ENCODE data around the gene KISS1R. TPM values are rescaled to one million over a fixed set of nuclear protein-coding genes. Genes with fewer than 3 reads are reported as not detected.

KISS1R gene
- total RNA-seq, 1 donor from 2014 or later: 1.7 TPM

DNA sequence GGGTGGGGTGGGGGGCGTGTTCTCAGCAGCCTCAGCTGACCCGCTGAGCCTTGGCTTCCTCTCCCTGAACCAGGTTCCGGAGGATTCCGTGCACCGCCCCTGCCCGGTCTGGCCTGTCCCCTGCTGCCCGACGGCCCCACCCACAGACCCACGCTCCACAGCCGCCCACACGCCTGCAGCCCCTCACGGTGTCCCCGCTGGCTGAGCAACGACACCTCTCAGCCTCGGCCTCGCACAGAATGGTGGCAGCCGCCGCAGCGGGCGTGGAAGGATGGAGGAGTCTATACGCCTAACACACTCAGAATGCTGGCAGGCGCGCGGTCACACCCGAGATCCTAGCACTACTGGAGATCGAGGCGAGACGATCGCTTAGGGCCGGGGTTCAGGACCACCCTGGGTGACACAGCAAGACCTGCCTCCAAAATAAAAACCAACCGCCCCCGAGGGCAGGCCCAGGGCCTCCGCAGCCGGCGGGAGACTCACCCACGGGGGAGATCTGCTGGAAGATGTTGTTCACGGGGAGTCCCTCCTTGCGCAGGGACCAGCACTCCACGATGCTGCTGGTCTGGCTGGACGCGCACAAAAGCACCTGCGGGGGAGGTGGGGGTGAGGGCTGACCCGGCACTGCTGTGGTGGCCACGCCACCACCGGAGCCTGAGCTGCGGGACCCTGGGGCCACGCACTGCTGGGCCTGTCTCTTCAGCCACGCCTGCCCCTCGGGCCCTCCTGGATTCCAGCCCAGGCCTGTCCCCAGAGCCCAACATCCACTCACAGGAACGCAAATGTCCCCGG, 32.5 kb upstream of the KISS1R start:
- Mint-ChIP-seq H3K27ac (ENCODE audit: unreplicated experiment) (no peak overlapping the region), H3K27me3 (ENCODE audit: unreplicated experiment) (no peaks in the 10 kb centered on the region), H3K4me1 (ENCODE audit: unreplicated experiment) (no peaks in the 10 kb centered on the region), H3K4me3 (ENCODE audit: unreplicated experiment) (no peak overlapping the region), H3K9me3 (ENCODE audit: unreplicated experiment) (no peaks in the 10 kb centered on the region), H3K36me3 (ENCODE audit: unreplicated experiment) (peaks cover 20% of the 10 kb centered on the region)
- no peak for TF ChIP-seq CTCF (IDR thresholded peaks at IDR 0.05)
- DNase-seq (ENCODE audit: extremely low spot score, unreplicated experiment): no peak

GRCh38 chr19:885536-886224, 31.5 kb upstream of the KISS1R start:
- H3K36me3 Mint-ChIP-seq (ENCODE audit: unreplicated experiment): peaks cover 20% of the 10 kb centered on the region
- H3K9me3 Mint-ChIP-seq (ENCODE audit: unreplicated experiment): no peaks in the 10 kb centered on the region

GRCh38 chr19:887072-887471, 30.1 kb upstream of the KISS1R start:
- no peak for DNase-seq (ENCODE audit: extremely low spot score, unreplicated experiment)
- Mint-ChIP-seq H3K4me1 (ENCODE audit: unreplicated experiment) (peaks cover 7% of the 10 kb centered on the region), H3K9me3 (ENCODE audit: unreplicated experiment) (no peaks in the 10 kb centered on the region), H3K36me3 (ENCODE audit: unreplicated experiment) (peaks cover 10% of the 10 kb centered on the region), H3K27me3 (ENCODE audit: unreplicated experiment) (no peaks in the 10 kb centered on the region), H3K27ac (ENCODE audit: unreplicated experiment) (no peak overlapping the region), H3K4me3 (ENCODE audit: unreplicated experiment) (no peak overlapping the region)
- no peak for TF ChIP-seq CTCF (IDR thresholded peaks at IDR 0.05)

More at GRCh38 chr19:885536-886224, 31.5 kb upstream of the KISS1R start:
- no peak overlapping the region for H3K27ac Mint-ChIP-seq (ENCODE audit: unreplicated experiment)
- no peaks in the 10 kb centered on the region for H3K4me1 Mint-ChIP-seq (ENCODE audit: unreplicated experiment)
- TF ChIP-seq CTCF (IDR thresholded peaks at IDR 0.05): no peak
- DNase-seq (ENCODE audit: extremely low spot score, unreplicated experiment): no peak
- no peaks in the 10 kb centered on the region for H3K27me3 Mint-ChIP-seq (ENCODE audit: unreplicated experiment)
- H3K4me3 Mint-ChIP-seq (ENCODE audit: unreplicated experiment): no peak overlapping the region

- no peak for TF ChIP-seq CTCF (IDR thresholded peaks at IDR 0.05)
- no peak overlapping the region for H3K4me3 Mint-ChIP-seq (ENCODE audit: unreplicated experiment)
- H3K27ac Mint-ChIP-seq (ENCODE audit: unreplicated experiment): no peak overlapping the region
- H3K9me3 Mint-ChIP-seq (ENCODE audit: unreplicated experiment): no peaks in the 10 kb centered on the region
- peaks cover 7% of the 10 kb centered on the region for H3K36me3 Mint-ChIP-seq (ENCODE audit: unreplicated experiment)
- H3K27me3 Mint-ChIP-seq (ENCODE audit: unreplicated experiment): no peaks in the 10 kb centered on the region
- DNase-seq (ENCODE audit: extremely low spot score, unreplicated experiment): no peak
- peaks cover 8% of the 10 kb centered on the region for H3K4me1 Mint-ChIP-seq (ENCODE audit: unreplicated experiment)
These were observed 29.5 kb upstream of the KISS1R start for GRCh38 chr19:887599-887998.

All from osteocyte (in vitro differentiated cells).